Measurements from ENCODE around the gene SHC3.

Gene SHC3

GRCh38 chr9:88973281-88974045, 205.2 kb downstream of the SHC3 start:
- no peak overlapping the region for H3K9ac ChIP-seq (ENCODE audit: low read length)
- H3K4me1 ChIP-seq (ENCODE audit: insufficient read depth, low read length): peaks cover 12% of the 10 kb centered on the region
- no peak overlapping the region for H3K4me3 ChIP-seq (ENCODE audit: low read depth in 1 of 2, low read length in 2 of 2)
- no peaks in the 10 kb centered on the region for H3K9me3 ChIP-seq (ENCODE audit: low read length)
- H3K27ac ChIP-seq (ENCODE audit: low read depth, low read length): no peak overlapping the region
- no peaks in the 10 kb centered on the region for H3K36me3 ChIP-seq (ENCODE audit: insufficient read depth, low read length)
- H3K27me3 ChIP-seq (ENCODE audit: control insufficient read depth in 1 of 2, insufficient read depth in 2 of 2, low read length in 2 of 2): no peaks in the 10 kb centered on the region

GRCh38 chr9:88972401-88972800, 206.2 kb downstream of the SHC3 start:
- peaks cover 2% of the 10 kb centered on the region for H3K4me1 ChIP-seq (ENCODE audit: insufficient read depth, low read length)
- no peak overlapping the region for H3K4me3 ChIP-seq (ENCODE audit: low read depth in 1 of 2, low read length in 2 of 2)
- no peaks in the 10 kb centered on the region for H3K9me3 ChIP-seq (ENCODE audit: low read length)
- H3K36me3 ChIP-seq (ENCODE audit: insufficient read depth, low read length): no peaks in the 10 kb centered on the region
- no peak overlapping the region for H3K27ac ChIP-seq (ENCODE audit: low read depth, low read length)
- H3K9ac ChIP-seq (ENCODE audit: low read length): no peak overlapping the region
- H3K27me3 ChIP-seq (ENCODE audit: control insufficient read depth in 1 of 2, insufficient read depth in 2 of 2, low read length in 2 of 2): no peaks in the 10 kb centered on the region

- Histone ChIP-seq H3K4me1 (ENCODE audit: insufficient read depth, low read length) (no peaks in the 10 kb centered on the region), H3K9me3 (ENCODE audit: low read length) (no peaks in the 10 kb centered on the region), H3K36me3 (ENCODE audit: insufficient read depth, low read length) (no peaks in the 10 kb centered on the region), H3K27me3 (ENCODE audit: control insufficient read depth in 1 of 2, insufficient read depth in 2 of 2, low read length in 2 of 2) (no peaks in the 10 kb centered on the region), H3K27ac (ENCODE audit: low read depth, low read length) (no peak overlapping the region), H3K9ac (ENCODE audit: low read length) (no peak overlapping the region), H3K4me3 (ENCODE audit: low read depth in 1 of 2, low read length in 2 of 2) (no peak overlapping the region)
Measured at GRCh38 chr9:88971131-88971960, 207.3 kb downstream of the SHC3 start.

DNA sequence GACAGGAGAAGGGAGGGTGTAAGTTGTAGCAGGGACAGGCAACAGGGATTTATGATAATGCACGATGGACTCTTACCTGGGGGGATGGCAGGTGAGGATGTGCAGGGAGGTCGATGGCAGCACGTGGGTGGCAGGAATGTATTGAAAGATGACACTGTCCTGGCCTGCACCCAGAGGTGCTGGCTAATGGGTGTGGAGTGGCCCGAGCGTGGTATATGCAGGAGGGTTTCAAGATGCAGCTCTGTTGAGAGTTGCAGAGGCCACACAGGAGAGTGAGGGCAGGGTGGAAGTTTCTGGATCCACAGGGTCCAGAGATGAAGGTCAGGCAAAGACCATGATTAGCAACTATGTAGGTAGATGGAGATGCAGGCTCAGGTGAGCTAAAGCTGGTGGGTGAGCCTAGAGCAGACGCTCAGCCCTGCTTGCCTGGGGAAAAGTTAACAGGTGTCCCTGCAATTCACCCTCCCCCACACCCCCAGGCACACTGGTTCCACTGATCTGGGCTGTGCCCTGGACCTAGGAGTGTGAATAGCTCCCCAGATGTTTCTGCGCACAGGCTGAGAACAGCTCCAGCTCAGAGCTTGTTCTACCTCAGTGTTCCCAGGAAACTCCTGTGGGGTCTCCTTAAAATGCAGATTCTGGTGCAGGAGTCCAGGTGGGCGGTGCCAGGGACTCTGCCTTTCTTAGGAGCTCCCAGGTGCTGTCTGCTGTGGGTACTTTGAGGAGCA, 208.8 kb downstream of the SHC3 start:
- Histone ChIP-seq H3K4me1 (ENCODE audit: insufficient read depth, low read length) (no peaks in the 10 kb centered on the region), H3K27me3 (ENCODE audit: control insufficient read depth in 1 of 2, insufficient read depth in 2 of 2, low read length in 2 of 2) (no peaks in the 10 kb centered on the region), H3K9ac (ENCODE audit: low read length) (no peak overlapping the region), H3K4me3 (ENCODE audit: low read depth in 1 of 2, low read length in 2 of 2) (no peak overlapping the region), H3K9me3 (ENCODE audit: low read length) (no peaks in the 10 kb centered on the region), H3K36me3 (ENCODE audit: insufficient read depth, low read length) (no peaks in the 10 kb centered on the region), H3K27ac (ENCODE audit: low read depth, low read length) (no peak overlapping the region)

DNA sequence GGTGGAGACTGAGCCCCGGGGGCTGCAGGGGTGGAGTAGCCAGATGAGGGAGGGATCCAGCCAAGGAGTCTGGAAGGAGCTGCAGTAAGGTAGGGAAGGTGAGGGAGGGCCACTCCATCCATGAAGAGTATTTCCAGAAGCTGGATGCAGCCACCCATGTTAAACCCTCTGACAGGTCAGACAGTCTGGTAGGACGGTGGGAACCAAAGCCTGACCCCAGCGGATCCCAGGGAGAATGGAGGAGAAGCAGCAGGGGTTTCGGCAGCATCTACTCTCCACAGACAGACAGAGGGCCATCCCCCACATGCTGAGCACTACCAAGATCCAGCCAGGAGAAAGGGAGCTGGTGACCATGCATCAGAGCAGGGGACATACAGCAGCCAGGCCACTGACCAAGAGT, 209.8 kb downstream of the SHC3 start:
- Histone ChIP-seq H3K27ac (ENCODE audit: low read depth, low read length) (no peak overlapping the region), H3K4me1 (ENCODE audit: insufficient read depth, low read length) (no peaks in the 10 kb centered on the region), H3K4me3 (ENCODE audit: low read depth in 1 of 2, low read length in 2 of 2) (no peak overlapping the region), H3K36me3 (ENCODE audit: insufficient read depth, low read length) (no peaks in the 10 kb centered on the region), H3K27me3 (ENCODE audit: control insufficient read depth in 1 of 2, insufficient read depth in 2 of 2, low read length in 2 of 2) (no peaks in the 10 kb centered on the region), H3K9me3 (ENCODE audit: low read length) (no peaks in the 10 kb centered on the region), H3K9ac (ENCODE audit: low read length) (no peak overlapping the region)

DNA sequence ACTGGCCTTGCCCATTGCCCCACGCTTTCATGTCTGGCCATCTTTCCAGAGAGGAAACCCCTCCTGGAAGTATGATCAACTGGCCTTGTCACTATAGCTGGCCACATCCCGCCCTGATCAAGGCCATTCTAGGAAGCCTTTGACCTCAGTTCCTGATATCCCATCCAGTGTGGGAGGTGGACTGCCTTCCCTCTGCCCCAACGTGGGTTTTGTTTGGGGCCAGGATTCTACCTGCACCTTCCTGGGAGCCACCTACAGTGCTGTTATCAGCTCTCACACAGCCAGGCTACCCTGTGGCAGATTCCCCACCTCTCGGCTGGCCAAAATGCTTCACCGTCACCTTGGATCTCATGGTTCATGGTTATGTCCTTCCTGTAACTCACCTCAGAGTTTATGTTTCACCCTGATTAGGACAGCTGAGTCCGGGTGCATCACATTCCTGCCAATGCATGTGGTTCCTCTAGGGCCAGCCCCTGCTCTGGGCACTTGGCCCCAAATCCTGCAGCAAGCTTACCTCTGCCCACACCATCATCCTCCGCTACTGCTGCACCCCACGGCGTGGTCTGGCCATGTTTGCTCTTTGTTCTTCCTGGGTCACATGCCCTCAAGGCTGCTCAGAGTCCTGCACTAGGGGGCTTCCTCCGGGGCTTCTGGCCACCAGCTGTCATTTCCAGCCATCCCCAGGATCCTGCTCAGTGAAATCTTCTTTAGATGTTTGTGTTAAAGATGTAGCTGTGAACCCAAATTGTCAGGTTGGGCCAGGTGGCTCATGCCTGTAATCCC, 211.5 kb downstream of the SHC3 start:
- Histone ChIP-seq H3K27me3 (ENCODE audit: control insufficient read depth in 1 of 2, insufficient read depth in 2 of 2, low read length in 2 of 2) (no peaks in the 10 kb centered on the region), H3K36me3 (ENCODE audit: insufficient read depth, low read length) (no peaks in the 10 kb centered on the region), H3K4me3 (ENCODE audit: low read depth in 1 of 2, low read length in 2 of 2) (no peak overlapping the region), H3K9ac (ENCODE audit: low read length) (no peak overlapping the region), H3K9me3 (ENCODE audit: low read length) (no peaks in the 10 kb centered on the region), H3K27ac (ENCODE audit: low read depth, low read length) (no peak overlapping the region), H3K4me1 (ENCODE audit: insufficient read depth, low read length) (no peaks in the 10 kb centered on the region)

GRCh38 chr9:88965473-88965872, 213.1 kb downstream of the SHC3 start:
- H3K4me1 ChIP-seq (ENCODE audit: insufficient read depth, low read length): no peaks in the 10 kb centered on the region
- no peaks in the 10 kb centered on the region for H3K27me3 ChIP-seq (ENCODE audit: control insufficient read depth in 1 of 2, insufficient read depth in 2 of 2, low read length in 2 of 2)
- no peak overlapping the region for H3K27ac ChIP-seq (ENCODE audit: low read depth, low read length)

DNA sequence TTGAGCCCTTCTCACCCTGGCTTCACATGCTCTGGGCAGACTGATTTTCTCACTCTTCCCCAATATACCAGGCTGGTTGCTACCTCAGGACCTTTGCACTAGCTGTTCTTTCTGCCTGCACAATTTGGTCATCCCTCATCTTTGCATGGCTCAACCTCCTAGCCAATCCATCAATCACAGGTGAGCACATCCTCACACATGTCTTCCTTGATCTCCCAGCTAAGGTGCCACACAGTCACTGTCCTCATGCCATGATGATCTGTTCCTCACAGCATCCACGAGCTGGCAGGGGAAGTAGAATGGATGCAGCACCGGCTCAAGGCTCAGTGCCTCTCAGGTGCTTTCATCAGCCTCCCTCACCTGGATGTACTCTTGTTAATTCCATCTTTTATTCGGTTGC, 218.0 kb downstream of the SHC3 start:
- Histone ChIP-seq H3K9ac (ENCODE audit: low read length) (no peak overlapping the region), H3K4me1 (ENCODE audit: insufficient read depth, low read length) (no peaks in the 10 kb centered on the region), H3K9me3 (ENCODE audit: low read length) (no peaks in the 10 kb centered on the region), H3K27me3 (ENCODE audit: control insufficient read depth in 1 of 2, insufficient read depth in 2 of 2, low read length in 2 of 2) (no peaks in the 10 kb centered on the region), H3K36me3 (ENCODE audit: insufficient read depth, low read length) (no peaks in the 10 kb centered on the region), H3K27ac (ENCODE audit: low read depth, low read length) (no peak overlapping the region), H3K4me3 (ENCODE audit: low read depth in 1 of 2, low read length in 2 of 2) (no peak overlapping the region)

More at GRCh38 chr9:88965473-88965872, 213.1 kb downstream of the SHC3 start:
- no peak overlapping the region for H3K4me3 ChIP-seq (ENCODE audit: low read depth in 1 of 2, low read length in 2 of 2)
- H3K36me3 ChIP-seq (ENCODE audit: insufficient read depth, low read length): no peaks in the 10 kb centered on the region
- no peak overlapping the region for H3K9ac ChIP-seq (ENCODE audit: low read length)
- H3K9me3 ChIP-seq (ENCODE audit: low read length): no peaks in the 10 kb centered on the region

DNA sequence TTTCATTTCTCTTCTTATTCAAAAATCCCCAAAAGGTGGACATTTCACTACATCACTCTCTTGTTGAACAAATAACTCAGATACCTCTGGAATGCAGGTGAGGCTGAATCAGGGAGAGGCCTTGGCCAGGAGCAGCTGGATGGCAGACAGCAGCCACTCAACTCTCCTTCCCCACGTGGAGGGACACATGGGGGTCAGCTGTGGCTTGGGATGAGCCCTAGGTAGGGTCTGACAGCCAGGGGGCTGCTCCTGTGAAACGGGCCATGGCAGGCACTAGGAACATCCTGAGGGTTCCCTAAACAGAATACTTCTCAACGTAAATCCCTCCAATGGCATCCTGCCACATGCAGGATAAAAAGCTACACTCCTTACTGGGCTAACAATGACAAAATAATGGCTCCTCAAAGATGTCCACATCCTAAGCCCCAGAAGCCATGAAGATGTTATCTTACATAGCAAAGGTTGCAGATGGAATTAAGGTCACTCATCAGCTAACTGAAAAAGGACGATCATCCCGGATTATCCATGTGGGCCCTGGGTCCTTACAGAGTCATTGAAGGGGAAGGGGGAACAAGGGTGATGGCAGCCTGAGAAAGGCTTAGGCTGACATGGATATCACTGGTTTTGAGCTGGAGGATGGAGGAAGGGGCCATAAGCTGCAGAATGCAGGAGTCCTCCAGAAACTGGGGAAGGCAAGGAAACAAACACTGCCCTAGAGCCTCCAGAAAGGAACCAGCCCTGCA, 218.7 kb downstream of the SHC3 start:
- no peaks in the 10 kb centered on the region for H3K9me3 ChIP-seq (ENCODE audit: low read length)
- H3K27ac ChIP-seq (ENCODE audit: low read depth, low read length): no peak overlapping the region
- no peaks in the 10 kb centered on the region for H3K36me3 ChIP-seq (ENCODE audit: insufficient read depth, low read length)
- H3K4me1 ChIP-seq (ENCODE audit: insufficient read depth, low read length): no peaks in the 10 kb centered on the region
- no peak overlapping the region for H3K9ac ChIP-seq (ENCODE audit: low read length)
- no peaks in the 10 kb centered on the region for H3K27me3 ChIP-seq (ENCODE audit: control insufficient read depth in 1 of 2, insufficient read depth in 2 of 2, low read length in 2 of 2)
- H3K4me3 ChIP-seq (ENCODE audit: low read depth in 1 of 2, low read length in 2 of 2): no peak overlapping the region

GRCh38 chr9:88957526-88957925, 221.1 kb downstream of the SHC3 start:
- H3K4me1 ChIP-seq (ENCODE audit: insufficient read depth, low read length): peaks cover 9% of the 10 kb centered on the region
- no peak overlapping the region for H3K27ac ChIP-seq (ENCODE audit: low read depth, low read length)
- no peak overlapping the region for H3K4me3 ChIP-seq (ENCODE audit: low read depth in 1 of 2, low read length in 2 of 2)
- no peaks in the 10 kb centered on the region for H3K27me3 ChIP-seq (ENCODE audit: control insufficient read depth in 1 of 2, insufficient read depth in 2 of 2, low read length in 2 of 2)
- no peak overlapping the region for H3K9ac ChIP-seq (ENCODE audit: low read length)
- H3K36me3 ChIP-seq (ENCODE audit: insufficient read depth, low read length): no peaks in the 10 kb centered on the region
- H3K9me3 ChIP-seq (ENCODE audit: low read length): no peaks in the 10 kb centered on the region

Measured in muscle layer of colon (tissue), 2 donors.